ENCODE measurements around the gene KAT5. TPM values are rescaled to one million over a fixed set of nuclear protein-coding genes. Genes with fewer than 3 reads are reported as not detected.
A peak's percentile ranks its signal among the peaks of the same experiment; 100 is the strongest.

Gene KAT5
- total and polyA plus RNA-seq, 2 of the 13 experiments (the other 11 are each of a cell fraction or from before 2014, with no cell fraction given): 35.2 to 48.3 TPM

DNA sequence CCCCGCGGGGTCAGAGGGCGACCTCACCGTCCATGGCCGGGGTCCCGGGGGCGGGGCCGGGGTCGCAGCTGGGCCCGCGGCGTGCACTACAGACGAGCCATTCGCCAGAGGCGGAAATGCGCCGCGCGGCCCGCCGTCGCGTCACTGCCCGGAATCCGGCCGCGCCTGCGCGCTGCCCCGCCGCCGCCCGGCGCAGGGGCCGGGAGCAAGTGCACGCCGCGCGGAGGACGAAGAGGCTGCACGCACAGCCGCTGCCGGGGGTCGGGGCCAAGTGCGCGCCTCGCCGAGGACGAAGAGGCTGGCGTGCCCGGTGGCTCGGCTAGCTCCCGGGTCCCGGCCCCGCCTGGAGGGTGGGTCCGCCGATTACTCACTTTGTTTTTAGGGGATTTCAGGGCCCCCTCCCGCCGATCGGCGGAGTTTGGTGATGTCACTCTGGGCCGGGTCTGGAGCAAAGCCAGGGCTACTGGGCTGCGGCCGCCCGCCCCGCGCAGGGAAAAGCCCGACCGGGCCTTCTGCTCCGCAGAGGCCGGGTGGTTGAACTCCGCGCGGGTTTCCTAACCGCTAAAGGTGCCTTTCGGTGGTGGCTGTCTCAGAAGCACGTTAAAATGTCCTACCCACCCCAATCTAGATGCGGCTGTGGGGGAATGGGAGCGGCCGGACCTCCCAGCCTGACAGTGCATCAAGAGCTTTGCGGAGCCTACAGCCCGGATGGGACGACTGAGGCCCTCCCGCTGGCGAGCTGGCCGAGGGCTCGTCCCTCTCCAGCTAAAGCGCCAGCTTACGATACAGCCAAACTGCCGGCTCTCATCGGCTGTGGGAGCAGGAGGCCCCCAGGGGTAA lies 49.0 kb upstream of the KAT5 start, which contains the start of gene RELA (continued):
- no peak for TF ChIP-seq ZNF75D (CRISPR knock-in tag; IDR thresholded peaks at IDR 0.05; ENCODE audit: borderline replicate concordance)
- 0 out of 2 replicates have a peak, but pooled peaks have one; percentile 5 for TF ChIP-seq MEIS1 (CRISPR knock-in tag; IDR thresholded peaks at IDR 0.05; ENCODE audit: borderline replicate concordance)
- TF ChIP-seq THYN1 (CRISPR knock-in tag; IDR thresholded peaks at IDR 0.05; ENCODE audit: borderline replicate concordance, low read depth): no peak
- TF ChIP-seq, protein P1, sequence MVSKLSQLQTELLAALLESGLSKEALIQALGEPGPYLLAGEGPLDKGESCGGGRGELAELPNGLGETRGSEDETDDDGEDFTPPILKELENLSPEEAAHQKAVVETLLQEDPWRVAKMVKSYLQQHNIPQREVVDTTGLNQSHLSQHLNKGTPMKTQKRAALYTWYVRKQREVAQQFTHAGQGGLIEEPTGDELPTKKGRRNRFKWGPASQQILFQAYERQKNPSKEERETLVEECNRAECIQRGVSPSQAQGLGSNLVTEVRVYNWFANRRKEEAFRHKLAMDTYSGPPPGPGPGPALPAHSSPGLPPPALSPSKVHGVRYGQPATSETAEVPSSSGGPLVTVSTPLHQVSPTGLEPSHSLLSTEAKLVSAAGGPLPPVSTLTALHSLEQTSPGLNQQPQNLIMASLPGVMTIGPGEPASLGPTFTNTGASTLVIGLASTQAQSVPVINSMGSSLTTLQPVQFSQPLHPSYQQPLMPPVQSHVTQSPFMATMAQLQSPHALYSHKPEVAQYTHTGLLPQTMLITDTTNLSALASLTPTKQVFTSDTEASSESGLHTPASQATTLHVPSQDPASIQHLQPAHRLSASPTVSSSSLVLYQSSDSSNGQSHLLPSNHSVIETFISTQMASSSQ (IDR thresholded peaks at IDR 0.05; ENCODE audit: low read depth): no peak
- TF ChIP-seq, protein P1 (CRISPR knock-in tag; IDR thresholded peaks at IDR 0.05; ENCODE audit: borderline replicate concordance): no peak
- TF ChIP-seq, protein P2, sequence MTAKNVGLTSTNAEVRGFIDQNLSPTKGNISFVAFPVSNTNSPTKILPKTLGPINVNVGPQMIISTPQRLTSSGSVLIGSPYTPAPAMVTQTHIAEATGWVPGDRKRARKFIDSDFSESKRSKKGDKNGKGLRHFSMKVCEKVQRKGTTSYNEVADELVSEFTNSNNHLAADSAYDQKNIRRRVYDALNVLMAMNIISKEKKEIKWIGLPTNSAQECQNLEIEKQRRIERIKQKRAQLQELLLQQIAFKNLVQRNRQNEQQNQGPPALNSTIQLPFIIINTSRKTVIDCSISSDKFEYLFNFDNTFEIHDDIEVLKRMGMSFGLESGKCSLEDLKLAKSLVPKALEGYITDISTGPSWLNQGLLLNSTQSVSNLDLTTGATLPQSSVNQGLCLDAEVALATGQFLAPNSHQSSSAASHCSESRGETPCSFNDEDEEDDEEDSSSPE (CRISPR knock-in tag; IDR thresholded peaks at IDR 0.05): peak; percentile 58; the same call in 1 of the 2 replicates
- TF ChIP-seq NBN (conservative IDR thresholded peaks at IDR 0.05): no peak
- no peak for TF ChIP-seq POLR2AphosphoS2 (IDR thresholded peaks at IDR 0.05; ENCODE audit: low read depth, low read length)
- no peak for TF ChIP-seq TRIM24 (CRISPR knock-in tag; IDR thresholded peaks at IDR 0.05)
- TF ChIP-seq ZSCAN9 (CRISPR knock-in tag; IDR thresholded peaks at IDR 0.05; ENCODE audit: borderline replicate concordance): 0 out of 2 replicates have a peak, but pooled peaks have one; percentile 13
- no peak for TF ChIP-seq FOXJ3 (CRISPR knock-in tag; IDR thresholded peaks at IDR 0.05; ENCODE audit: borderline replicate concordance)
- no peak for TF ChIP-seq PPARG (CRISPR knock-in tag; conservative IDR thresholded peaks at IDR 0.05)
- TF ChIP-seq ZNF652 (CRISPR knock-in tag; IDR thresholded peaks at IDR 0.05; ENCODE audit: borderline replicate concordance, low read depth): no peak
- TF ChIP-seq, protein P3, sequence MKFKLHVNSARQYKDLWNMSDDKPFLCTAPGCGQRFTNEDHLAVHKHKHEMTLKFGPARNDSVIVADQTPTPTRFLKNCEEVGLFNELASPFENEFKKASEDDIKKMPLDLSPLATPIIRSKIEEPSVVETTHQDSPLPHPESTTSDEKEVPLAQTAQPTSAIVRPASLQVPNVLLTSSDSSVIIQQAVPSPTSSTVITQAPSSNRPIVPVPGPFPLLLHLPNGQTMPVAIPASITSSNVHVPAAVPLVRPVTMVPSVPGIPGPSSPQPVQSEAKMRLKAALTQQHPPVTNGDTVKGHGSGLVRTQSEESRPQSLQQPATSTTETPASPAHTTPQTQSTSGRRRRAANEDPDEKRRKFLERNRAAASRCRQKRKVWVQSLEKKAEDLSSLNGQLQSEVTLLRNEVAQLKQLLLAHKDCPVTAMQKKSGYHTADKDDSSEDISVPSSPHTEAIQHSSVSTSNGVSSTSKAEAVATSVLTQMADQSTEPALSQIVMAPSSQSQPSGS (CRISPR knock-in tag; IDR thresholded peaks at IDR 0.05): peak; percentile 74; the same call in 1 of the 2 replicates
- TF ChIP-seq SP2 (CRISPR knock-in tag; IDR thresholded peaks at IDR 0.05): no peak
- no peak for TF ChIP-seq BRCA1 (CRISPR knock-in tag; IDR thresholded peaks at IDR 0.05)
- TF ChIP-seq KDM1A (CRISPR knock-in tag; IDR thresholded peaks at IDR 0.05): no peak
- TF ChIP-seq ZBTB7B (CRISPR knock-in tag; IDR thresholded peaks at IDR 0.05): peak; percentile 38; the same call in 1 of the 2 replicates
- TF ChIP-seq ZNF577 (CRISPR knock-in tag; IDR thresholded peaks at IDR 0.05; ENCODE audit: borderline replicate concordance, low read depth): no peak
- 0 out of 2 replicates have a peak, but pooled peaks have one; percentile 31 for TF ChIP-seq GTF3A (CRISPR knock-in tag; conservative IDR thresholded peaks at IDR 0.05)
- peak; percentile 40 for TF ChIP-seq HNRNPLL (IDR thresholded peaks at IDR 0.05; ENCODE audit: low read depth, low read length, poor library complexity, severe bottlenecking)
- no peak for TF ChIP-seq ZFP41 (CRISPR knock-in tag; IDR thresholded peaks at IDR 0.05; ENCODE audit: borderline replicate concordance)
- no peak for TF ChIP-seq ONECUT2 (CRISPR knock-in tag; IDR thresholded peaks at IDR 0.05)
